Fibroblast of gingiva (primary cell): ENCODE data around the gene SLC18A3.

Source experiments
- DNase-seq: peaks from one replicate; pipeline ENCODE4 v3.0.0-alpha.2; 2011; ENCODE audit warnings: low read depth

The SLC18A3 gene

DNA sequence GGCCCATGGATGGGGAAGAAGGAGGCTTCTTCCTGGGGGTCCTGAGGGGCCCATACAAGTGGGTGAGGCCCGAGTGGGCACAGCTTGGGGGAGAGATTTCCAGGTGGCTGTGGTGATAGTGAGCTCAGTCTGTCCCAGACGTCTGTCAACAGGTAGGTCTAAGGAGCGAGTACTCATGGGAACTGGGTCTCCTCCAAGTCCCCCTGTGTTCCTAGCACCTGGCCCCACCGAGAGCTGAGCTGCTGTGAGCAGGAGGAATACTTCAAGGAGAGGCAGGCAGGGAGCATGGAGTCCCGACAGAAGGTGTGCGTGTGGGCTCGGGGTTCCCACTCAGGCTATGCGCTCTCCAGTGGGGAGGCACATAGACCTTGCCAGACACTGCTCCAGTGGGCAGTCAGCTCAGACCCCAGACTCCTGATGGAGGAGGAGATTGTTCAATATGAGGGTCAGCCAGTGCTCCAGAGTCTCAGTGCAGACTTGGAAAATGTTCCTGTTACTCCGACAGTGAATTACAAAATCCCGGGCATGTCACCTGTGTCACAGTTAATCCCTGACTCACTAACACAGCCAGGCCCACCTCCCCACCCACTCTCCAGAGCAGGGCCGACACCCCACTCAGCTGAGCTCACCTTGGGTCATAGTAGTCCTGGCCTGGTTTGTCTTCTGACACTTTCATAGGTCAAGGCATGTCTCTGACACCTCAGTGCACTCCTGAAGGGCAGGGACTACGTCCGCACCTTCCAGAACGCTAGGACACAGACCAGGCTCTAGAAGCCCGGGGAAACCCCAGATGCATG lies 41.1 kb downstream of the SLC18A3 start:
- no peak for DNase-seq

DNA sequence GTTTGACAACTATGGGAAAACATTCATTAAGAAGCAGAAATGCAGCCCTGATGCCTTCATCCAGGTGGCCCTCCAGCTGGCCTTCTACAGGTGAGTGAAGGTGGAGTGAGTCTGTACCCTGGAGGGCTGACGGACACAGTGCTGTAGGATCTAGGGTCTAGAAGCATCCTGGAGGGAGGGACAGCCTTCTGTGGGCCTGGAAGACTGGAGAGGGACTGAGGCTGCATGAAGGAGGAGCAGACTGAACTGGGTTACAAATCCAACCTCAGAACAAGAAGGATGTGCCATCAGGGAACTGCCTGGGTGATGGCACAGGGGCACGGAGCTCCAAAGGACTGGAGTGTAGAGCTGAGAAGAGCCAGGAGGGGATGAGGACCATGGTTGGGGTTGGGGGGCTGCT lies 41.8 kb downstream of the SLC18A3 start:
- no peak for DNase-seq

DNA sequence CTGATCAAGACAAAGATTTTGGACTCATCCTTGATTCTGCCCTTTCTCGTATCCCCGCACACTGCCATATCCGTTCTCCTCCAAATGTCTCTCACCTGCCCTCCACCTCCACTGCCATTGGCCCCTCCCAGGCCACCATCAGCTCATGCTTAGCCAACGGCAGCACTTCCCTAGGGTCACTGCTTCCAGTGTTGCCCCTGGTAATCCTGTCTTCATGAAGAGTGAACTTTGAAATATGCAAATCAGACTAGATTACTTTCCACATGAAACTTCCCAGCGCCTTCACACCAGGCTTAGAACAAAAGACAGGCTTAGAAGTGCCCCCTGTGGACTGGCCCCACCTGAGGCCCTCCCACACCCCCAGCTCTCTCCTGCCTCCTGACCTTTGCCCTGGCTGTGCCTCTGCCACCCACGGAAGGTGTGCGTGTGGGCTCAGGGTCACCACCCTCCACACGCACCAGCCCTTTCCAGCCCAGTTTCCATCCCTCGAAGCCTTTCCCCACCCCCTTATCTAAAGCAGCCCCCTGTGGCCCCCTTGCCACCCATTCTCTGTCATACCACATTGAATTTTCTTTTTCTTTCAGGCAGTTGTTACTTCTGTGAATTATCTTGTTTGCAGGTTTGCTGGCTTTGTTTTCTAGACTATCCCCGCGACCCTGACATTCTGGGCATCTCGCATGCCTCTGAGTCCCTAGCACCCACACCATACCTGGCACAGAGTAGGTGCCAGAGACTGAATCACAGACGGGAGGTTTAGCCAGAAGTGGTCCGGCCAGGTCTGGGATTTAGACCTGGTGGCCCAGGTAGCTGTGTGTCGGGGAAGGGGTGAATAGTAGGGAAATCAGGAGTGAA lies 42.5 kb downstream of the SLC18A3 start:
- no peak for DNase-seq

DNA sequence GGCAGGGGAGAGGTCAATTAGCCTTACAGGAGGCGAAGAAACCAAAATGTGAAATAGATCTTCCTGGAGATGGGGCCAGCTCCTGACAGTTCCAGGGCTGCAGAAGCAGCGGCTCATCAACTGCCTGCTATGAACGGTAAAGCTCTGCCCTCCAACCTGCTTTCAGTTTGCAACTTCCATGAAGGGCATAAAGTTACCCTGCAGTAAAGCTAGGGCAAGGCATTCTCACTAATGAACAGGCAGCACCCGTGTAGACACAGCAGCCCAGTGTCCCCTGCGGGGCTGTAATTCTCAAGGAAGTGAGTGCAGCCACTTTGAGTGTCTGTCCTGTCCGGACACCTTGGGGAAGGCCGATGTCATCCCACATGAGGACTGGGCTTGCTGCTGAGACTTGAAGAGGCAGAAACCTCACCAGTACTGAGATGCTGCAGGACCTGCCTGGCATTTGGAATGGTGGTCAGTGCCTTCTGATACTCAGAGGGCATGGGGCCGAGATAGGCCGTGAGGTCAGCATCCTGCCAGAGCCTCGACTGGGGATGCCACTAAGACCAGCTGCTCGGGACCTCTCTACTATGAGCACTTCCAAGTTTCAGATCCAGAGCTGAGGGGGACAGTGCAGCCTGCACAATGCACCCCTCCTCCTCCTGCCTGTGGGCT lies 43.3 kb downstream of the SLC18A3 start:
- DNase-seq = no peak

DNA sequence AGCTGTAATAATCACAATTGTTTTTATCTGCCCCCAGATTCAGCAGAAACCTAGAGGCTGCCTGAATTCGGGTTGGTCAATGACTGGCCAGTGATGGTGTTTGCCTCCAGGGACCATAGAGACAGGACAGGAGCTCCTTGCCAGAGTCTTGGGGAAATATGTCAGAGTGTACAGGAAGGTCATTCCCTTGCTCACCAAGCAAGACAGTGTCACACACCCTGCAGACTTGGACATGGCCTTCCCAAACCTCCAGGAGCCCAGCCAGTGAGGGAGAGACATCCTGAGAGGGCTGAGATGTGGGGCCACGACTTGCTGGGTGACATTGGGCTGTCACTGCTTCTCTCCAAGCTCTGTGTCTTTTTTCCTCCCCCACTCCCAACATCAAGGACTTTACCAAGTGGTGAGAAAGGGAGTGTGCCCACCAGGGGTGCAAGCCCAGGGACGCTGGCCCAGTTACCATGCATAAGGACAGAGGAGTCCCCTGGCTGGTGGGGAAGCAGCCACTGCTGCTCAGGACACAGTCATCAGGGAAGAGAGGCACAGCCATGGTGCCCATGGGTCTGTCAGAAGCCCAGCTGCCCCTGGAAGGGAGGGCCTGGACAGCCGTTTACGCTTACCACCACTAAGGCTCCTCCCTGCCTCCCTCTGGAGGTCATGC lies 44.1 kb downstream of the SLC18A3 start:
- DNase-seq = no peak

DNA sequence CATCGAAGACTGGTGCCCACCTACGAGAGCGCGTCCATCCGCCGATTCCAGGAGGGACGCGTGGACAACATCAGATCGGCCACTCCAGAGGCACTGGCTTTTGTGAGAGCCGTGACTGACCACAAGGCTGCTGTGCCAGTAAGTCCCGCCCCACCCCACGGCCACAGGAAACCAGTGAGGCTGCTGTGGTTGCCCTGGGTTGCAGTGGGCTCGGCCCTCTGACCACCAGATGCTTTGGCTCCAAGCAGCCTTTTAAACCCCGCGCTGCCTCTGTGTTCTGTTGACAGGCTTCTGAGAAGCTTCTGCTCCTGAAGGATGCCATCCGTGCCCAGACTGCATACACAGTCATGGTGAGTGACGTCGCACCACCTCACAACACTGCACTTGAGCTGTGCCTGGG lies 45.0 kb downstream of the SLC18A3 start:
- no peak for DNase-seq

DNA sequence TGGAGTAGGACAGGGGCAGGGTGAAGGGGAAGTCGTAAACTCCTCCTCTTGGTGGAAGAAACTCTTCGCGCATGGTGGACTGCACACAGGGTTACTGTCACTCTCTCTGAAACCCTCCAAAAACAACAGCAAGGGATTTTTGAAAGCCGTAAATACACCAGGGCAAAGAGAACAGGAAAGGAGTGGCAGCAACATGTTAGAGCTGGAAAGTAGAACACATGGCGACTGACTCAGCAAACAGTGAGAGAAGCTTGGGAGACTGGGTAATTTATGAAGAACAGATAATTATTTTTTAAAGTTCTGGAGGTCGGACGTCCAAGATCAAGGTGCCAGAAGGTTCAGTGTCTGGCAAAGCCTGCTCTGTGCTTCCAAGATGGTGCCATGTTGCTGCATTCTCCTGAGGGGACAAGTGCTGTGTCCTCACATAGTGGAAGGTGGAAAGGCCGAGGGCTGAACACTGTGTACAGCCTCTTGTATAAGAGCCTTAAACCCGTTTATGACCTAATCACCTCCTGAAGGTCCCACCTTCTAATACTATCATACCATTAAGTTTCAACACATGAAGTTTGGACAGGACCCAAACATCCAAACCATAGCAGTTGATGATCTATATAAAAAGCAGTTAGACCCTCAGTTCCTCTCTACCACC lies 46.9 kb downstream of the SLC18A3 start:
- DNase-seq = no peak

DNA sequence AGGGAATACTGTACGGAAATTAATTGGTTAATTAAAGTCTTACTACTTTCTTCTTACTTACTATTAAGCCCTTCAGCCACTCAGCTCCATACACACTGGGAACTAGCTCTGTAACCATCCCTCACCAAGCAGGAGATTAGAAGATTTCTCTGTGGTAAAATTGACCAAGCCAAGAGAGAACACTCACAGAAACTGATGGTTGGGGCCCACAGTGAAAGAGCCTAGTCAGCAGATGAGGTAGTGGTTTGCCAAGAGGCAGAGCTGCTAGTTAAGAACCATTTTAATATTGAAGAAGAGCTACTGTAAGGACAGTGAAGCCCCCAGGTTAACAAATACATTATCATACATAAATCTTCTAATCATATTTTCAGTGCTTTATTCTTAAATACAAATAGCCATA lies 47.5 kb downstream of the SLC18A3 start:
- DNase-seq = no peak

DNA sequence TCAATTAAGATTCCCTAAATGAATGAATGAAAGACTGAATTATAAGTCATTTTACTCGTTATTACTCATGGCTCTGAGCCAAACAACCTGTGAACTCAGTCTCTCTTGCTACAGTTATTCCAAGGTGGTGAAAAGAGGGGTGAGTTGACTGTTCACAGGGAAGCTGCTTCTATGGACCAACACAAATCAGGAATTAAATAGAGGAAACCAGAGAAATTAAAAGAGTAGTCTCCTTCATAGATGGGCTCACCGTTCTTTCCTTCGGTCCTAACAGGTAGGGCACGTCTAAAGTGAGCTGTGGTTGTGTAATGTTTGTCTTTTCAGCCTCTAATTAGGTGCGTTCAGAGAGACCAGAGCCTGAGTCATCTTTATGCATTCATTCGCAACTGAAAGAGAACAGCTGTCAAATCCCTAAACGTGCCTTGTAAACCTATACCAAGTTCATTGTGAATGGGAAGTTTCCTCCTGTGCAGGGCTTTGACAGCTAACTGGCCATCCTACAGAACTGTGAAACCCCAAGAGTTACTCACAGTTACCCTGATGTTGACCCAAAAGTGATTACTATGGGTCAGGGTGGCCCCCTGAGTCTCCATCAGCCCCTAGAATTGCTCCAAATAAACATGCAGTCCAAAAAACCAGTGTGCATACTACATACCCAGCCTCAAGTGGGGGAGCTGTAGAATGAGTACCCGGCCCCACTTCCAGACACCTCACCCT lies 51.2 kb downstream of the SLC18A3 start:
- DNase-seq = no peak
